ENCODE results near the gene CORO2B. TPM values are rescaled to one million over a fixed set of nuclear protein-coding genes. Genes with fewer than 3 reads are reported as not detected.

Gene CORO2B
- total and polyA plus RNA-seq, 2 experiments from 2014 or later: 1.6 to 4.6 TPM

DNA sequence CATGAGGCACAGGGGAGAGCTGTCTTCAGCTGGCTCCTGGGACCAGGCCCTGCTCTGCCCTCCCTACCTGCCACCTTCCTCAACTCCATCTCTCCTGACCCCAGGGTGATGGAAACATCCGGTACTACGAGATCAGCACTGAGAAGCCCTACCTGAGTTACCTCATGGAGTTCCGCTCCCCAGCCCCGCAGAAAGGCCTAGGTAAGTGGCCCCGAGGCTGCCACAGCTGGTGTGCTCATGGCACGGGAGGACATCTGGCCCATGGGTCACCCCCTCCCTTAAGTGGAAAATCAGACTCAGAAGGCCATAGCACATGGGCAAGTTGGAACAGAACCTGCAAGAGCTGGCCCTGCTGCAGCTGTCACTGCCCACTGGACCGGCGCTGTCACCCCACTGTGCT lies 136.3 kb downstream of the CORO2B start (continued):
- TF ChIP-seq, protein P1, sequence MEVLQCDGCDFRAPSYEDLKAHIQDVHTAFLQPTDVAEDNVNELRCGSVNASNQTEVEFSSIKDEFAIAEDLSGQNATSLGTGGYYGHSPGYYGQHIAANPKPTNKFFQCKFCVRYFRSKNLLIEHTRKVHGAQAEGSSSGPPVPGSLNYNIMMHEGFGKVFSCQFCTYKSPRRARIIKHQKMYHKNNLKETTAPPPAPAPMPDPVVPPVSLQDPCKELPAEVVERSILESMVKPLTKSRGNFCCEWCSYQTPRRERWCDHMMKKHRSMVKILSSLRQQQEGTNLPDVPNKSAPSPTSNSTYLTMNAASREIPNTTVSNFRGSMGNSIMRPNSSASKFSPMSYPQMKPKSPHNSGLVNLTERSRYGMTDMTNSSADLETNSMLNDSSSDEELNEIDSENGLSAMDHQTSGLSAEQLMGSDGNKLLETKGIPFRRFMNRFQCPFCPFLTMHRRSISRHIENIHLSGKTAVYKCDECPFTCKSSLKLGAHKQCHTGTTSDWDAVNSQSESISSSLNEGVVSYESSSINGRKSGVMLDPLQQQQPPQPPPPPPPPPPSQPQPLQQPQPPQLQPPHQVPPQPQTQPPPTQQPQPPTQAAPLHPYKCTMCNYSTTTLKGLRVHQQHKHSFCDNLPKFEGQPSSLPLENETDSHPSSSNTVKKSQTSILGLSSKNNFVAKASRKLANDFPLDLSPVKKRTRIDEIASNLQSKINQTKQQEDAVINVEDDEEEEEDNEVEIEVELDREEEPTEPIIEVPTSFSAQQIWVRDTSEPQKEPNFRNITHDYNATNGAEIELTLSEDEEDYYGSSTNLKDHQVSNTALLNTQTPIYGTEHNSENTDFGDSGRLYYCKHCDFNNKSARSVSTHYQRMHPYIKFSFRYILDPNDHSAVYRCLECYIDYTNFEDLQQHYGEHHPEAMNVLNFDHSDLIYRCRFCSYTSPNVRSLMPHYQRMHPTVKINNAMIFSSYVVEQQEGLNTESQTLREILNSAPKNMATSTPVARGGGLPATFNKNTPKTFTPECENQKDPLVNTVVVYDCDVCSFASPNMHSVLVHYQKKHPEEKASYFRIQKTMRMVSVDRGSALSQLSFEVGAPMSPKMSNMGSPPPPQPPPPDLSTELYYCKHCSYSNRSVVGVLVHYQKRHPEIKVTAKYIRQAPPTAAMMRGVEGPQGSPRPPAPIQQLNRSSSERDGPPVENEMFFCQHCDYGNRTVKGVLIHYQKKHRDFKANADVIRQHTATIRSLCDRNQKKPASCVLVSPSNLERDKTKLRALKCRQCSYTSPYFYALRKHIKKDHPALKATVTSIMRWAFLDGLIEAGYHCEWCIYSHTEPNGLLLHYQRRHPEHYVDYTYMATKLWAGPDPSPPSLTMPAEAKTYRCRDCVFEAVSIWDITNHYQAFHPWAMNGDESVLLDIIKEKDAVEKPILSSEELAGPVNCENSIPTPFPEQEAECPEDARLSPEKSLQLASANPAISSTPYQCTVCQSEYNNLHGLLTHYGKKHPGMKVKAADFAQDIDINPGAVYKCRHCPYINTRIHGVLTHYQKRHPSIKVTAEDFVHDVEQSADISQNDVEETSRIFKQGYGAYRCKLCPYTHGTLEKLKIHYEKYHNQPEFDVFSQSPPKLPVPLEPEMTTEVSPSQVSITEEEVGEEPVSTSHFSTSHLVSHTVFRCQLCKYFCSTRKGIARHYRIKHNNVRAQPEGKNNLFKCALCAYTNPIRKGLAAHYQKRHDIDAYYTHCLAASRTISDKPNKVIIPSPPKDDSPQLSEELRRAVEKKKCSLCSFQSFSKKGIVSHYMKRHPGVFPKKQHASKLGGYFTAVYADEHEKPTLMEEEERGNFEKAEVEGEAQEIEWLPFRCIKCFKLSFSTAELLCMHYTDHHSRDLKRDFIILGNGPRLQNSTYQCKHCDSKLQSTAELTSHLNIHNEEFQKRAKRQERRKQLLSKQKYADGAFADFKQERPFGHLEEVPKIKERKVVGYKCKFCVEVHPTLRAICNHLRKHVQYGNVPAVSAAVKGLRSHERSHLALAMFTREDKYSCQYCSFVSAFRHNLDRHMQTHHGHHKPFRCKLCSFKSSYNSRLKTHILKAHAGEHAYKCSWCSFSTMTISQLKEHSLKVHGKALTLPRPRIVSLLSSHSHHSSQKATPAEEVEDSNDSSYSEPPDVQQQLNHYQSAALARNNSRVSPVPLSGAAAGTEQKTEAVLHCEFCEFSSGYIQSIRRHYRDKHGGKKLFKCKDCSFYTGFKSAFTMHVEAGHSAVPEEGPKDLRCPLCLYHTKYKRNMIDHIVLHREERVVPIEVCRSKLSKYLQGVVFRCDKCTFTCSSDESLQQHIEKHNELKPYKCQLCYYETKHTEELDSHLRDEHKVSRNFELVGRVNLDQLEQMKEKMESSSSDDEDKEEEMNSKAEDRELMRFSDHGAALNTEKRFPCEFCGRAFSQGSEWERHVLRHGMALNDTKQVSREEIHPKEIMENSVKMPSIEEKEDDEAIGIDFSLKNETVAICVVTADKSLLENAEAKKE (CRISPR knock-in tag; IDR thresholded peaks at IDR 0.05): no peak
- TF ChIP-seq EZH2phosphoT487 (IDR thresholded peaks at IDR 0.05; ENCODE audit: unreplicated experiment): no peak
- TF ChIP-seq, protein P2, sequence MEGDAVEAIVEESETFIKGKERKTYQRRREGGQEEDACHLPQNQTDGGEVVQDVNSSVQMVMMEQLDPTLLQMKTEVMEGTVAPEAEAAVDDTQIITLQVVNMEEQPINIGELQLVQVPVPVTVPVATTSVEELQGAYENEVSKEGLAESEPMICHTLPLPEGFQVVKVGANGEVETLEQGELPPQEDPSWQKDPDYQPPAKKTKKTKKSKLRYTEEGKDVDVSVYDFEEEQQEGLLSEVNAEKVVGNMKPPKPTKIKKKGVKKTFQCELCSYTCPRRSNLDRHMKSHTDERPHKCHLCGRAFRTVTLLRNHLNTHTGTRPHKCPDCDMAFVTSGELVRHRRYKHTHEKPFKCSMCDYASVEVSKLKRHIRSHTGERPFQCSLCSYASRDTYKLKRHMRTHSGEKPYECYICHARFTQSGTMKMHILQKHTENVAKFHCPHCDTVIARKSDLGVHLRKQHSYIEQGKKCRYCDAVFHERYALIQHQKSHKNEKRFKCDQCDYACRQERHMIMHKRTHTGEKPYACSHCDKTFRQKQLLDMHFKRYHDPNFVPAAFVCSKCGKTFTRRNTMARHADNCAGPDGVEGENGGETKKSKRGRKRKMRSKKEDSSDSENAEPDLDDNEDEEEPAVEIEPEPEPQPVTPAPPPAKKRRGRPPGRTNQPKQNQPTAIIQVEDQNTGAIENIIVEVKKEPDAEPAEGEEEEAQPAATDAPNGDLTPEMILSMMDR (conservative IDR thresholded peaks at IDR 0.05; ENCODE audit: low read depth in 2 of 2): no peak
- TF ChIP-seq CREB1 (CRISPR knock-in tag; IDR thresholded peaks at IDR 0.05; ENCODE audit: low read depth): no peak
- TF ChIP-seq, protein P3, sequence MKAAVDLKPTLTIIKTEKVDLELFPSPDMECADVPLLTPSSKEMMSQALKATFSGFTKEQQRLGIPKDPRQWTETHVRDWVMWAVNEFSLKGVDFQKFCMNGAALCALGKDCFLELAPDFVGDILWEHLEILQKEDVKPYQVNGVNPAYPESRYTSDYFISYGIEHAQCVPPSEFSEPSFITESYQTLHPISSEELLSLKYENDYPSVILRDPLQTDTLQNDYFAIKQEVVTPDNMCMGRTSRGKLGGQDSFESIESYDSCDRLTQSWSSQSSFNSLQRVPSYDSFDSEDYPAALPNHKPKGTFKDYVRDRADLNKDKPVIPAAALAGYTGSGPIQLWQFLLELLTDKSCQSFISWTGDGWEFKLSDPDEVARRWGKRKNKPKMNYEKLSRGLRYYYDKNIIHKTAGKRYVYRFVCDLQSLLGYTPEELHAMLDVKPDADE (IDR thresholded peaks at IDR 0.05): no peak
- no peak for TF ChIP-seq POLR2AphosphoS5 (IDR thresholded peaks at IDR 0.05; ENCODE audit: low read depth)
- TF ChIP-seq STAT1 (IDR thresholded peaks at IDR 0.05; ENCODE audit: unreplicated experiment): no peak
- TF ChIP-seq ZNF114 (CRISPR knock-in tag; IDR thresholded peaks at IDR 0.05): no peak

Data from GM23338 (cell line).